ENCODE measurements around the gene PTPN12.
"Not testable (repeated sequence)": the region's sequence is repeated elsewhere in the genome, so short reads cannot be mapped to it uniquely, and the experiment has no call there.

PTPN12 gene

DNA sequence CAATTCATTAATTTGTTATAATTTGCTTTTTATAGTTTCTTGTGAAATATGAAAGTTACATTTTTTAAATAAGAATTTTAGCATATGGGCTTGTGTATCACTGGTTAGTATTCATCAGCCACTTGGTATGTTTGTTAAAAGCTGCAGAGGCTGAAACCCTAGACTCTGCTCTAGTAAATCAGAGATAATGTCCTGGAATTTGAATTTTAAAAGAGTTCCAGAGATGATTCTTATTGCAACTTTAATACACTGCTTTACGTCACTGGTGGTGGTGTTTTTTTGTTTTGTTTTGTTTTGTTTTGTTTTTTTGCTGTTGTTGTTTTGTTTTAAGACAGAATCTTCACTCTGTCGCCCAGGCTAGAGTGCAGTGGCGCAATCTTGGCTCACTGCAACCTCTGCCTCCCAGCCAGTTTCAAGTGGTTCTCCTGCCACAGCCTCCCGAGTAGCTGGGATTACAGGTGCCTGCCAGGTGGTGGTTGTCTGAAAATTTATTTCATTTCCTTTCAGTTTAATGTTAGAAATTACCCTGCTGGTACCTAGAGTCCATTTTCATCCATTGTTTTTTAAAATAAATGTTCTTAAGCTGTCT lies 43.8 kb downstream of the PTPN12 start:
- no peak for TF ChIP-seq GATA1 (IDR thresholded peaks at IDR 0.05; ENCODE audit: low read depth, low read length)
- TF ChIP-seq POLR2A (IDR thresholded peaks at IDR 0.05; ENCODE audit: low read length) = no peak
- no peak for DNase-seq

DNA sequence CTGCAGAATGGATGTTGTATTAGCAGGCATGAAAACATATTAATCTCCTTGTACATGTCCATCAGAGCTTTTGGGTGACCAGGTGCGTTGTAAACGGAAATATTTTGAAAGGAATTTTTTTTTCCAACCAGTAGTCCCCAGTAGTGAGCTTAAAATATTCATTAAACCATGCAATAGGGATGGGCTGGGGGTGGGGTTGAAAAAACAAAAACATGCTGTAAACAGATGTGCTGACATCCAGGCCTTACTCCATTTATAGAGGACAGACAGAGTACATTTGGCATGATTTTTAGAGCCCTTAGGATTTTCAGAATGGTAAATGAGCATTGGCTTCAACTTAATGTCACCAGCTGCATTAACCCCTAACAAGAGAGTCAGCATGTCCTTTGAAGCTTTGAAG lies 50.2 kb downstream of the PTPN12 start:
- TF ChIP-seq GATA1 (IDR thresholded peaks at IDR 0.05; ENCODE audit: low read depth, low read length) (no peak), POLR2A (IDR thresholded peaks at IDR 0.05; ENCODE audit: low read length) (no peak)
- DNase-seq = no peak

DNA sequence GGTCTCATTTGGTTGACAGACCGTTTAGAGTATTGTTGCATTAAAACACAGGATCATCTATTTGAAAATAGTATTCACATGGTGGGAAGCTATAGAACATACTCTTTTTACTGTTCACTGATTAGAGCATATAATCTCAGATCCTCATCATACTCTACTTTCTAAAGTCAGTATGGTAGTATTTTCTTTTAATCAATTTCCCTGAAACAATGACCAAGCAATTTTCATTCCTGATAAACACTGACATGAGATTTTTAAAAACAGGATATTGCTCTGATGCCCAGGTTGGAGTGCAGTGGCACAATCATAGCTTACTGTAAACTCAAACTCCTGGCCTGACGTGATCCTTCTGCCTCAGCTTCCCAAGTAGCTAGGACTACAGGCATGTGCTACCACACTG lies 63.9 kb downstream of the PTPN12 start:
- TF ChIP-seq POLR2A (IDR thresholded peaks at IDR 0.05; ENCODE audit: low read length) (no peak), GATA1 (IDR thresholded peaks at IDR 0.05; ENCODE audit: low read depth, low read length) (no peak)

DNA sequence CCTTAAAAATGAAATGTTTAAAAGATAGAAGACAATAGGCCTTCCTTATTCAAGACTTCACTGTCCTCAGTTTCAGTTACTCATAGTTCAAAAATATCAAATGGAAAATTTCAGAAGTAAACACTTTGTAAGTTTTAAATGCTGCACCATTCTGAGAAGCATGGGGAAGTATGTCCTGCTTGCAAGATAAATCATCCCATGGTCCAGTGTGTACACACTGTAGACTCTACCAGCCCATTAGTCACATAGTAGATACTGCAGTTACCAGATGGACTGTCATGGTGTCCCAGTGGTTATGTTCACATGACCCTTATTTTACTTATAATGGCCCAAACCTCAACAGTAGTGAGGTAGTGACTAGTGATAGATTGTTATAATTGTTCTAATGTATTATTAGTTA lies 69.5 kb downstream of the PTPN12 start:
- TF ChIP-seq POLR2A (IDR thresholded peaks at IDR 0.05; ENCODE audit: low read length) (no peak), GATA1 (IDR thresholded peaks at IDR 0.05; ENCODE audit: low read depth, low read length) (no peak)
- no peak for DNase-seq

More for the DNA sequence above, 63.9 kb downstream of the PTPN12 start:
- DNase-seq = no peak

DNA sequence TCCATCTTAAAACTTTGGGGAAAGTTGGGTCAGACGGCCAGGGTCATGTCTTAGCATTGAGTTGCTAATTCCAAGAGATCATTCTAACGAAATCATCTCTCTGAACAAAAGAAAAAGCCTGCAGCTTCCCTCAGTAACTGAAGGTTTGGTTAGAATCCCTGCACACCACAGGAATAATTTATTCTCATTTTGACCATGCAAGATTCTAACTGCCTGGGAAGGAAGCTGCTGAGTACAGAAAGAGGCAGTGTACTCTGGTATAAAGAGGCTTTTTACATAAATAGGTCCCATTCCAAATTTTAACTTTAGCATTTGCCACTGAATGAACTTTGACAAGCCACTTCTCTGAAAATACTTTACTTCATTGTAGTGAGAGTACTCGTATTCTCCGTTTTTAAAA lies 82.2 kb downstream of the PTPN12 start:
- no peak for DNase-seq
- no peak for TF ChIP-seq GATA1 (IDR thresholded peaks at IDR 0.05; ENCODE audit: low read depth, low read length)
- no peak for TF ChIP-seq POLR2A (IDR thresholded peaks at IDR 0.05; ENCODE audit: low read length)

DNA sequence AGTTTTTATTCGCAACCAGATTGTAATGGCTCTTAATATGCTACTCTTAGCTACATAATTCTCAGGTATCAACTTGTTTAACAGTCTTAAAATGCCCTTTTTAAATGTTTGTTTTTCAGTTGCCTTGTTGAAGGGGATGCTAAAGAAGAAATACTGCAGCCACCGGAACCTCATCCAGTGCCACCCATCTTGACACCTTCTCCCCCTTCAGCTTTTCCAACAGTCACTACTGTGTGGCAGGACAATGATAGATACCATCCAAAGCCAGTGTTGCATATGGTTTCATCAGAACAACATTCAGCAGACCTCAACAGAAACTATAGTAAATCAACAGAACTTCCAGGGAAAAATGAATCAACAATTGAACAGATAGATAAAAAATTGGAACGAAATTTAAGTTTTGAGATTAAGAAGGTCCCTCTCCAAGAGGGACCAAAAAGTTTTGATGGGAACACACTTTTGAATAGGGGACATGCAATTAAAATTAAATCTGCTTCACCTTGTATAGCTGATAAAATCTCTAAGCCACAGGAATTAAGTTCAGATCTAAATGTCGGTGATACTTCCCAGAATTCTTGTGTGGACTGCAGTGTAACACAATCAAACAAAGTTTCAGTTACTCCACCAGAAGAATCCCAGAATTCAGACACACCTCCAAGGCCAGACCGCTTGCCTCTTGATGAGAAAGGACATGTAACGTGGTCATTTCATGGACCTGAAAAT lies 89.7 kb downstream of the PTPN12 start:
- TF ChIP-seq GATA1 (IDR thresholded peaks at IDR 0.05; ENCODE audit: low read depth, low read length) (no peak), POLR2A (IDR thresholded peaks at IDR 0.05; ENCODE audit: low read length) (no peak)
- DNase-seq = peak; percentile 16 to 64

DNA sequence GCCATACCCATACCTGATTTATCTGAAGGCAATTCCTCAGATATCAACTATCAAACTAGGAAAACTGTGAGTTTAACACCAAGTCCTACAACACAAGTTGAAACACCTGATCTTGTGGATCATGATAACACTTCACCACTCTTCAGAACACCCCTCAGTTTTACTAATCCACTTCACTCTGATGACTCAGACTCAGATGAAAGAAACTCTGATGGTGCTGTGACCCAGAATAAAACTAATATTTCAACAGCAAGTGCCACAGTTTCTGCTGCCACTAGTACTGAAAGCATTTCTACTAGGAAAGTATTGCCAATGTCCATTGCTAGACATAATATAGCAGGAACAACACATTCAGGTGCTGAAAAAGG lies 90.2 kb downstream of the PTPN12 start:
- no peak for TF ChIP-seq POLR2A (IDR thresholded peaks at IDR 0.05; ENCODE audit: low read length)
- DNase-seq = peak in 1 of 2 experiments; percentile 33

DNA sequence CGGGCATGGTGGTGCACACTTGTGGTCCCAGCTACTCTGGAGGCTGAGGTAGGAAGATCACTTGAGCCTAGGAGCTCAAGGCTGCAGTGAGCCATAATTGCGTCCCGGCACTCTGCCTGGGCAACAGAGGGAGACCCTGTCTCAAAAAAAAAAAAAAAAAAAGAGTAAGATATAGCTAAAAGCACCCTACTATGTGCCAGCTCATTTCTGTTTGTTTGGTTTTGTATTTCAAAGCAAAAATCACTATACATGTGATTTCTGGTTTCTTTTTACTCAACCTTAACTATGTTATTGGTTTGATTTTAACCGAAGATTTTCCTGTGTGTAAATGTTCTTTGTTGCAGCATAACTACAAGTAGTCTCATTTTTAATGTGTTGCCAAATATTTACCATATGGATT lies 92.7 kb downstream of the PTPN12 start:
- no peak for DNase-seq
- TF ChIP-seq GATA1 (IDR thresholded peaks at IDR 0.05; ENCODE audit: low read depth, low read length) (no peak), POLR2A (IDR thresholded peaks at IDR 0.05; ENCODE audit: low read length) (no peak)

DNA sequence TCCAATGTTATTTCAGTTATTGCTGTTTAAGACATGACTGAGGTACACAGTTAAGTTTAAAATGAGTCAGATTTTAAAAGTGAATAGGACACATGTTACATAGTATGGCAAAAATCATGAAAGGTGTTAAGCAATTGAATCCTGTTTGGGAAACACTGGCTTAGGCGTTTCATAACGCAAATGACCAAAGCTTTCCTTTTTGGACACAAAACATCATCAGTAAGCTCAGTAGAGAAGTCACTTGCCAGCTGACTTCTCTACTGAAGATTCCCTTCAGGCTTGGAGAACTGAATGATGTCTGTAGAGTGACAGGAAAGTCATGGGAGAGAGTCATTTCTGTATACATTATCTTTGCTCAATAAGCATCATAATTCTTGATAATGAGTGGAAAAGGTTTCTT lies 94.7 kb downstream of the PTPN12 start:
- DNase-seq = no peak
- TF ChIP-seq GATA1 (IDR thresholded peaks at IDR 0.05; ENCODE audit: low read depth, low read length) (no peak), POLR2A (IDR thresholded peaks at IDR 0.05; ENCODE audit: low read length) (no peak)

DNA sequence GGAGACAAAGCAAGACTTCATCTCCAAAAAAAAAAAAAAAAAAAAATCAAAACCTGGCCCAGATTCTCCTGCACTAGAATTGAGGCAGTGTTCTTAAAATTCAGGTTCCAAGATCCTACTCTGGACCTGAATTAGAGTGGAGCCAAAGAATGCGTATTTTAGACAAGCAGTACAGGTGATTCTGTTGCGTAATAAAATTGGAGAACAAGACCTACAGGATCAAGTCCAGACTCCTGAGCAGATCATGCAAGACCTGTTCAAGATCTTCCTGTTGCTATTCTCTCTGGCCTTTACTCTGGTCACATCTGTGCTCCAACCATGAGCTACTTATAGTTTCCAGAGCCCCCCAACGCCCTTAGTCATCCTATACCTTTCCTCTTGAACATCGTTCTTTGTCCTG lies 107.7 kb downstream of the PTPN12 start:
- no peak for DNase-seq
- TF ChIP-seq POLR2A (IDR thresholded peaks at IDR 0.05; ENCODE audit: low read length) = no peak
- TF ChIP-seq GATA1 (IDR thresholded peaks at IDR 0.05; ENCODE audit: low read depth, low read length) = no peak

DNA sequence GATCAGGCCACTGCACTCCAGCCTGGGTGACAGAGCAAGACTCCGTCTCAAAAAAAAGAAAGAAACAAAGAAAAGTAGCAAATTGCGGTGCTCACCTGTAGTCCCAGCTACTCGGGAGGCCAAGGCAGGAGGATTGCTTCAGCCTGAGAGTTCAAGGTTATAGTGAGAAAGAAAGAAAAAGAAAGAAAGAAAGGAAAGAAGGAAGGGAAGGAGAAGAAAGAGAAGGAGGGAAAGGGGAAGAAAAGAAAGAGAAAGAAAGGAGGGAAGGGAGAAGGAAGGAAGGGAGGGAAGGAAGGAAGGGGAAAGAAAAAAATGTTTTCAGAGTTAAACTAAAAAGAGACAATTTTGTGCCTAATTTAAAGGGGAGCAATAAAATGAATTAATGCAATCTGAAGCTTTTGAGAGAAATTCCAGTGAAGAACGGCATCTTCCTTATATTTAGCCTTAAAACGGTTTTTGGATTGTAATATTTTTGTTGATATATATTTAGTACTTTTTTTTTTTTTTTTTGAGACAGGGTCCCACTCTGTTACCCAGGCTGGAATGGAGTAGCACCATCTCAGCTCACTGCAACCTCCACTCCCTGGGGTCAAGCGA lies 111.7 kb downstream of the PTPN12 start:
- no peak for TF ChIP-seq POLR2A (IDR thresholded peaks at IDR 0.05; ENCODE audit: low read length)
- TF ChIP-seq GATA1 (IDR thresholded peaks at IDR 0.05; ENCODE audit: low read depth, low read length) = no peak
- DNase-seq = no peak

DNA sequence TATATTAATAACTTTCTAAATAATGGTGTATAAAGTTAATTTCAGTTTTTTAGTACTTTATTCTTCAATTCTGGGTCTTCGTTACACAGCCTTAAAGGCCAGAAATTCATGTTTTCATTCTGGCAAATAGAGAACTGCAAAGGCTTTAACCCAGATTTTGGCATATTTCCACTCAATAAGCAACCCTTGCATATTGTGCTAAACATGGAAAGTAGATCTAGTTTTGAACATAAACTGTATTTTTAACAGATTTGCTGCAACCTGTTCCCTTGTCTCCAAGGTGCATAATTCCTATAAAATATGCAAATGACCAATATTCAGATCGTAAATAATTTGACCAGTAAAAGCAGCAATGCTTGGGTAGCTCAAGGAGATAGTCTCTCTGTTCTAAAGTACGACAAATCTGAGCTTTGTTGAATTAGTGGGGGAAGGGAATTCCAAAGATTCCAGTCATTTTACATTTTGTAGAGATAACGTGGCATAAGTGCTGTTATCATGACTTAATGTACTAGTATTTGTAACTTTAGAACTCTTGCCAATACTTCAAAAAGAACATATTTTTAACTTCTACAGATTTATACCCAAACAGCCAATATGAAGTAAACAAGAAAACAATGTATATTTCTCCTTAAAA lies 112.7 kb downstream of the PTPN12 start:
- TF ChIP-seq GATA1 (IDR thresholded peaks at IDR 0.05; ENCODE audit: low read depth, low read length) (no peak), POLR2A (IDR thresholded peaks at IDR 0.05; ENCODE audit: low read length) (no peak)
- no peak for DNase-seq

DNA sequence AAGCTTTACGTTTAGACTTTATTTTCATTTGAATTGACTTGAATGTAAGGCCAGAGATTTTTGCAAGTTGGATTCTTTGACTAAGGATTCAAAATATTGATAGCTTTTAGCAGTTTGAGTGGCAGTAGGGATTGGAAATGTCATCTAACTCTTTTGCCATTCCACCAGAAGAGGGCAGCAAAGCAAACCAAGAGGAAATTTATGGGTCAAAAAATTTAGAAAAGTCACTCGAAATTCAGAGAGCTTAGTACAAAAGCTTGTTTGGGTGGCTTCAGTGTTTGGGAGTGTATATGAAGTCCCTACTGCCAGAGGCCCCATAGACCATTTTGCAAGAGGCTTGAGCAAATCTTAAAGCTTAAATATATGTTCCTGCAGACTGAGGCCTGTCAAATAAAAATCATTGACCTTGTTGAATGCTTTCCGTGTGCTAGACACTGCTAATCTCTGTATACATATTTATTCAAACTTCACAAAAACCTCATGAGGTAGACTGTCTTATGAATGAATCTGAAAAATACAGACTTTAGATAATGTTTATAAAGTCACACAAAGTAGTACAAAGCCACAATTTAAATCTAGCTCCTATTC lies 114.6 kb downstream of the PTPN12 start:
- DNase-seq = peak; percentile 51 to 72
- TF ChIP-seq GATA1 (IDR thresholded peaks at IDR 0.05; ENCODE audit: low read depth, low read length) (no peak), POLR2A (IDR thresholded peaks at IDR 0.05; ENCODE audit: low read length) (no peak)

DNA sequence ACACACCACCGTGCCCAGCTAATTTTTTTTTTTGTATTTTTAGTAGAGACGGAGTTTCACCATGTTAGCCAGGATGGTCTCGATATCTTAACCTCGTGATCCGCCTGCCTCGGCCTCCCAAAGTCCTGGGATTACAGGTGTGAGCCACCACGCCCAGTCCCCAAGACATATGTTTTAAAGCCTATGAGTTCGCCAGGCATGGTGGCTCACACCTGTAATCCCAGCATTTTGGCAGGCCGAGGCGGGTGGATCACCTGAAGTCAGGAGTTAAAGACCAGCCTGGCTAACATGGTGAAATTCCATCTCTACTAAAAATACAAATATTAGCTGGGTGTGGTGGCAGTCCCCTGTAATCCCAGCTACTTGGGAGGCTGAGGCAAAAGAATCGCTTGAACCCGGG lies 115.7 kb downstream of the PTPN12 start:
- not testable (repeated sequence) for DNase-seq
